ENCODE data around the gene RETREG3. TPM values are rescaled to one million over a fixed set of nuclear protein-coding genes. Genes with fewer than 3 reads are reported as not detected.

RETREG3 gene
- total RNA-seq, 2 experiments from 2014 or later, result 33.5 to 50.5 TPM

GRCh38 chr17:42537826-42538451 lies 71.2 kb downstream of the RETREG3 start:
- H3K79me2 ChIP-seq (ENCODE audit: insufficient read depth, low read depth, low read length), result peaks cover 4% of the 10 kb centered on the region; the same call in 1 of the 2 replicates
- H3K9me3 ChIP-seq (ENCODE audit: low read length), result no peaks in the 10 kb centered on the region
- ChIA-PET CTCF (ENCODE audit: unreplicated experiment) (no interaction called here), POLR2A (no interaction called here)
- TSS peak; percentile 68 for BruUV-seq (replicated peaks)
- H2AFZ ChIP-seq (ENCODE audit: low read length), result no peak overlapping the region
- peaks cover 9% of the 10 kb centered on the region for H3K36me3 ChIP-seq (ENCODE audit: insufficient read depth, low read length)
- H3K27ac ChIP-seq (ENCODE audit: low read depth, low read length, poor library complexity, severe bottlenecking), result no peak overlapping the region
- H3K4me3 ChIP-seq (ENCODE audit: low read depth, low read length, poor library complexity, severe bottlenecking), result no peak overlapping the region
- DNase-seq (ENCODE audit: low spot score), result no peak
- H3K9me2 ChIP-seq (ENCODE audit: insufficient read depth, low read length), result no peaks in the 10 kb centered on the region
- peaks cover 20% of the 10 kb centered on the region for H3K4me1 ChIP-seq (ENCODE audit: insufficient read depth, low read length, poor library complexity, severe bottlenecking)
- intact Hi-C loops (cut with micrococcal nuclease; ENCODE audit: unreplicated experiment), result loop anchor here (5.0 kb wide), 1 partner anchor 406 kb away; no protein-coding TSS in a partner anchor
- TF ChIP-seq EZH2phosphoT487 (IDR thresholded peaks at IDR 0.05; ENCODE audit: borderline replicate concordance, low read depth, low read length), result no peak
- TF ChIP-seq CTCF (conservative IDR thresholded peaks at IDR 0.05; ENCODE audit: low read length), result no peak
- H3K4me2 ChIP-seq (ENCODE audit: low read length), result peak overlapping the region; percentile 80; the same call in 1 of the 2 replicates
- H4K20me1 ChIP-seq (ENCODE audit: insufficient read depth, low read length), result no peaks in the 10 kb centered on the region

- Histone ChIP-seq H3K36me3 (ENCODE audit: insufficient read depth, low read length) (peaks cover 9% of the 10 kb centered on the region), H4K20me1 (ENCODE audit: insufficient read depth, low read length) (no peaks in the 10 kb centered on the region), H3K9me2 (ENCODE audit: insufficient read depth, low read length) (no peaks in the 10 kb centered on the region), H2AFZ (ENCODE audit: low read length) (no peak overlapping the region), H3K4me3 (ENCODE audit: low read depth, low read length, poor library complexity, severe bottlenecking) (peak overlapping the region; percentile 79), H3K4me1 (ENCODE audit: insufficient read depth, low read length, poor library complexity, severe bottlenecking) (peaks cover 21% of the 10 kb centered on the region), H3K9me3 (ENCODE audit: low read length) (no peaks in the 10 kb centered on the region), H3K79me2 (ENCODE audit: insufficient read depth, low read depth, low read length) (peaks cover 4% of the 10 kb centered on the region; the same call in 1 of the 2 replicates), H3K4me2 (ENCODE audit: low read length) (peak overlapping the region; percentile 80), H3K27ac (ENCODE audit: low read depth, low read length, poor library complexity, severe bottlenecking) (peak overlapping the region; percentile 31)
- DNase-seq (ENCODE audit: low spot score), result no peak
- intact Hi-C loops (cut with micrococcal nuclease; ENCODE audit: unreplicated experiment), result loop anchor here (5.0 kb wide), 1 partner anchor 405 kb away; no protein-coding TSS in a partner anchor
- TF ChIP-seq CTCF (conservative IDR thresholded peaks at IDR 0.05; ENCODE audit: low read length) (no peak), EZH2phosphoT487 (IDR thresholded peaks at IDR 0.05; ENCODE audit: borderline replicate concordance, low read depth, low read length) (no peak)
- BruUV-seq (replicated peaks), result no TSS peak
- POLR2A ChIA-PET, result interaction anchor here (0.6 kb wide), 1 partner anchor 70 kb away, joined by 6 read pairs; no protein-coding TSS in a partner anchor
- CTCF ChIA-PET (ENCODE audit: unreplicated experiment), result no interaction called here
These were observed 71.9 kb downstream of the RETREG3 start for GRCh38 chr17:42537156-42537805.

All from OCI-LY7 (cell line).